ENCODE measurements around the gene SDC3. TPM values are rescaled to one million over a fixed set of nuclear protein-coding genes. Genes with fewer than 3 reads are reported as not detected.
"Not testable (repeated sequence)": the region's sequence is repeated elsewhere in the genome, so short reads cannot be mapped to it uniquely, and the experiment has no call there.

Gene SDC3
- total RNA-seq, 1 experiment from 2014 or later = 3.7 TPM

DNA sequence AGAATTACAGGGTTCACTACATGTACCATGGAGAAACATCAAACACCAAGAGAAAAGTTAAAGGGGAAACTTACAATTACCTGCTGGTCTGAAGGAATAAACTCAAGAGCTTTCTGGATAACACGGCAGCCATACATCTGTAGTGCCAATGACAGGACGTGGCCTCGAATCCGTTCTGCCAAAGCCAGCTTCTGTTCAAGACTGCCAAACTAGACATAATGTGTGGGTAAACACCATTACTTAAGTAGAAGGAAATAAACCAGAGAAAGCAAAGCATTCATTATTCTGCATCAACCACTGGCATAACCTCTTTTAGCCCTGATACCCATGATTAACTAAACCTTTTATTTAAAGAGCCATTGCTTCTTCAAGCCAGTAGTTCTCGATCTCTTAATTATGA, 41.5 kb upstream of the SDC3 start:
- no TSS peak for BruUV-seq (replicated peaks)
- intact Hi-C loops (cut with micrococcal nuclease; ENCODE audit: unreplicated experiment) = no loop called here
- TF ChIP-seq, protein P1, sequence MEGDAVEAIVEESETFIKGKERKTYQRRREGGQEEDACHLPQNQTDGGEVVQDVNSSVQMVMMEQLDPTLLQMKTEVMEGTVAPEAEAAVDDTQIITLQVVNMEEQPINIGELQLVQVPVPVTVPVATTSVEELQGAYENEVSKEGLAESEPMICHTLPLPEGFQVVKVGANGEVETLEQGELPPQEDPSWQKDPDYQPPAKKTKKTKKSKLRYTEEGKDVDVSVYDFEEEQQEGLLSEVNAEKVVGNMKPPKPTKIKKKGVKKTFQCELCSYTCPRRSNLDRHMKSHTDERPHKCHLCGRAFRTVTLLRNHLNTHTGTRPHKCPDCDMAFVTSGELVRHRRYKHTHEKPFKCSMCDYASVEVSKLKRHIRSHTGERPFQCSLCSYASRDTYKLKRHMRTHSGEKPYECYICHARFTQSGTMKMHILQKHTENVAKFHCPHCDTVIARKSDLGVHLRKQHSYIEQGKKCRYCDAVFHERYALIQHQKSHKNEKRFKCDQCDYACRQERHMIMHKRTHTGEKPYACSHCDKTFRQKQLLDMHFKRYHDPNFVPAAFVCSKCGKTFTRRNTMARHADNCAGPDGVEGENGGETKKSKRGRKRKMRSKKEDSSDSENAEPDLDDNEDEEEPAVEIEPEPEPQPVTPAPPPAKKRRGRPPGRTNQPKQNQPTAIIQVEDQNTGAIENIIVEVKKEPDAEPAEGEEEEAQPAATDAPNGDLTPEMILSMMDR (IDR thresholded peaks at IDR 0.05; ENCODE audit: insufficient read depth in 1 of 2, low read depth in 1 of 2, low read length in 1 of 2, severe bottlenecking in 1 of 2, unreplicated experiment in 1 of 2) = no peak
- H3K4me1 ChIP-seq = no peaks in the 10 kb centered on the region
- H3K9me3 ChIP-seq = no peaks in the 10 kb centered on the region
- POLR2A ChIA-PET = no interaction called here
- no peak overlapping the region for H3K4me3 Mint-ChIP-seq (ENCODE audit: unreplicated experiment)
- no peak overlapping the region for H3K27ac Mint-ChIP-seq (ENCODE audit: unreplicated experiment)
- H3K36me3 ChIP-seq (ENCODE audit: control insufficient read depth, insufficient read depth, low read length) = peaks cover 1% of the 10 kb centered on the region; the same call in 1 of the 2 replicates
- no peaks in the 10 kb centered on the region for H3K9me3 Mint-ChIP-seq (ENCODE audit: unreplicated experiment)
- DNase-seq = no peak
- CTCF ChIA-PET = no interaction called here
- H3K27me3 Mint-ChIP-seq (ENCODE audit: insufficient read depth, unreplicated experiment) = no peaks in the 10 kb centered on the region
- peaks cover 92% of the 10 kb centered on the region for H3K36me3 Mint-ChIP-seq (ENCODE audit: insufficient read depth, unreplicated experiment)
- no peak overlapping the region for H3K4me3 ChIP-seq (ENCODE audit: low read depth, low read length)
- no peaks in the 10 kb centered on the region for H3K4me1 Mint-ChIP-seq (ENCODE audit: low read depth, unreplicated experiment)
- H3K27me3 ChIP-seq (replicated peaks; ENCODE audit: control insufficient read depth, insufficient read depth, low read length) = no peaks in the 10 kb centered on the region

DNA sequence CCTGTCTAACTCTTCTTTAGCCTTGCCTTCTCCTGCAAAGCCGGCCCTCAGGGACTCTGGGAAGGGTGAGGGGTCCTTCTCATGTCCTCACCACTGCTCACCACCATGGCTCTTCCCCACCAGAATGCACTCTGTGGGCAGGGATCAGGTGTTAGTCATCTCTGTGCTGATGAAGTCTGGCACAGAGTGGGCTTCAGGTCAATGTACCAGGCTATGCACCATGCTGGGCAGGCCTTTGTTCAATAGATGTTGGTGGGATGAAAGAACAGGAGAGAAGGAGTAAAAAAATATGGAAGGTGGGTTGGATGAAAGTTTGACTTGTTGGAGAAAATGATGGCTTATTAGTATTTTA, 40.9 kb upstream of the SDC3 start:
- H3K4me1 Mint-ChIP-seq (ENCODE audit: low read depth, unreplicated experiment); H3K4me1 ChIP-seq; H3K4me3 Mint-ChIP-seq (ENCODE audit: unreplicated experiment); H3K4me3 ChIP-seq (ENCODE audit: low read depth, low read length); POLR2A ChIA-PET; CTCF ChIA-PET; intact Hi-C loops (cut with micrococcal nuclease; ENCODE audit: unreplicated experiment); BruUV-seq (replicated peaks); H3K27ac Mint-ChIP-seq (ENCODE audit: unreplicated experiment); H3K9me3 ChIP-seq; DNase-seq; H3K36me3 ChIP-seq (ENCODE audit: control insufficient read depth, insufficient read depth, low read length); H3K27me3 ChIP-seq (replicated peaks; ENCODE audit: control insufficient read depth, insufficient read depth, low read length); H3K27me3 Mint-ChIP-seq (ENCODE audit: insufficient read depth, unreplicated experiment); H3K9me3 Mint-ChIP-seq (ENCODE audit: unreplicated experiment): not testable (repeated sequence)
- peaks cover 91% of the 10 kb centered on the region for H3K36me3 Mint-ChIP-seq (ENCODE audit: insufficient read depth, unreplicated experiment)

DNA sequence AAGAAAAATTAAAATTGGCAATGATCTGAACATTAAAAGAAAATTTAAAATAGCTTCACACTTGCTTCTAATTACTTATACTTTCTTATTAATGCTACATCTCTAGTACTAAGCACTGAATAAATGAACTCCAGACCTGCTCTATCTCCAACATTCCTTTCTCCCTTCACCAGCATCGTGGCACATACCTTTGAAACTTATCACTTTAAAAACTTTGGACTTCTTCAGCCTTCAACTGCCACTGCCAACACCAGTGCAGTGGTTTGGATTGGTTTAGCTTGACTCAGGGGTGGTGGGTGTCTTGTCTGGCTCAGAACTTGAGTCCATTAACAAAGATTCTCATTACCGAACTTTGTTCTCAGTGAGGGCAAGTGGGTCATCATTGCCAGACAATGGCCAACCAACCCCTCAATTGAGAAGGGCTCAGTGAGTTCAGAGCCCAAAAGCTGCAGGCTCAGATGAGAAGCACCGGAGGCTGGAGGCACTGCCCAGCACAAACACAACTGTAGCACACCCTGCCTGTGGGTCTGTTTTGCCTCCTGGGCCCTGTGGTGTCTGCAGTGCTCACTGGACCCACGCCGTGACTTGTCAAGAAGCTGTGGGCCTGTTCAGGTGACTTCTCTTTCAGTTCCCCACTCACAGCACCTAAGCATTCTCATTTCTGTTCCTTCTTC, 40.4 kb upstream of the SDC3 start:
- H3K27ac Mint-ChIP-seq (ENCODE audit: unreplicated experiment); H3K4me3 ChIP-seq (ENCODE audit: low read depth, low read length); CTCF ChIA-PET; H3K9me3 ChIP-seq; intact Hi-C loops (cut with micrococcal nuclease; ENCODE audit: unreplicated experiment); H3K9me3 Mint-ChIP-seq (ENCODE audit: unreplicated experiment); H3K27me3 Mint-ChIP-seq (ENCODE audit: insufficient read depth, unreplicated experiment); H3K36me3 ChIP-seq (ENCODE audit: control insufficient read depth, insufficient read depth, low read length); POLR2A ChIA-PET; H3K4me3 Mint-ChIP-seq (ENCODE audit: unreplicated experiment); DNase-seq; BruUV-seq (replicated peaks); H3K4me1 Mint-ChIP-seq (ENCODE audit: low read depth, unreplicated experiment); H3K4me1 ChIP-seq; H3K27me3 ChIP-seq (replicated peaks; ENCODE audit: control insufficient read depth, insufficient read depth, low read length): not testable (repeated sequence)
- H3K36me3 Mint-ChIP-seq (ENCODE audit: insufficient read depth, unreplicated experiment) = peaks cover 89% of the 10 kb centered on the region

DNA sequence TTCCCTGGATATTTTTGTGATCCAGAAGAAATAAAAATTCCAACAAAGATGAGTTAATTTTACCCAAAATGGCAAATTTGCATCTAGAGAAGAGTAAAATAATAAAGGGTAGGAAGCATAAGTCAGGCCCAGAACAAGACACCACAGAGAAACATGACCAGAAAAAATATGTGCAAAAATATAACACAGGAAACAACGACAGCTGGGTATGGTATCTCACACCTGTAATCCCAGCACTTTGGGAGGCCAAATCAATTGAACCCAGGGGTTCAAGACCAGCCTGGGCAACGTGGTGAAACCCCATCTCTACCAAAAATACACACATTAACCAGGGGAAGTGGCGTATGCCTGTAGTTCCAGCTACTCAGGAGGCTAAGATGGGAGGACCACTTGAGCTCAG, 39.7 kb upstream of the SDC3 start:
- H3K4me3 ChIP-seq (ENCODE audit: low read depth, low read length) = no peak overlapping the region
- no peaks in the 10 kb centered on the region for H3K27me3 Mint-ChIP-seq (ENCODE audit: insufficient read depth, unreplicated experiment)
- no TSS peak for BruUV-seq (replicated peaks)
- TF ChIP-seq, protein P1 (IDR thresholded peaks at IDR 0.05; ENCODE audit: insufficient read depth in 1 of 2, low read depth in 1 of 2, low read length in 1 of 2, severe bottlenecking in 1 of 2, unreplicated experiment in 1 of 2) = no peak
- no peaks in the 10 kb centered on the region for H3K4me1 Mint-ChIP-seq (ENCODE audit: low read depth, unreplicated experiment)
- H3K27ac Mint-ChIP-seq (ENCODE audit: unreplicated experiment) = no peak overlapping the region
- H3K9me3 Mint-ChIP-seq (ENCODE audit: unreplicated experiment) = no peaks in the 10 kb centered on the region
- peaks cover 89% of the 10 kb centered on the region for H3K36me3 Mint-ChIP-seq (ENCODE audit: insufficient read depth, unreplicated experiment)
- no peaks in the 10 kb centered on the region for H3K4me1 ChIP-seq
- DNase-seq = no peak
- CTCF ChIA-PET = no interaction called here
- H3K27me3 ChIP-seq (replicated peaks; ENCODE audit: control insufficient read depth, insufficient read depth, low read length) = no peaks in the 10 kb centered on the region
- POLR2A ChIA-PET = no interaction called here
- H3K36me3 ChIP-seq (ENCODE audit: control insufficient read depth, insufficient read depth, low read length) = no peaks in the 10 kb centered on the region
- intact Hi-C loops (cut with micrococcal nuclease; ENCODE audit: unreplicated experiment) = no loop called here
- no peak overlapping the region for H3K4me3 Mint-ChIP-seq (ENCODE audit: unreplicated experiment)
- no peaks in the 10 kb centered on the region for H3K9me3 ChIP-seq
